HT-29 (cell line): ENCODE data around the gene TRIM15. TPM values are rescaled to one million over a fixed set of nuclear protein-coding genes. Genes with fewer than 3 reads are reported as not detected.
"Not testable (repeated sequence)": the region's sequence is repeated elsewhere in the genome, so short reads cannot be mapped to it uniquely, and the experiment has no call there.

Source experiments
- DNase-seq: peaks from one replicate; pipeline ENCODE4 v3.0.0-alpha.2; 2015; ENCODE audit warnings: low spot score
- total RNA-seq: library from RNA; depleted of rRNA; stranded (reverse); fragments of >200 nt; shearing (Covaris generic); gene quantifications from 2 replicates; pipeline ENCODE4 v1.2.3, GENCODE V29; 2014; rRNA removed

TRIM15 gene
- total RNA-seq, result 13.3 and 15.1 TPM in 2 replicates

GRCh38 chr6:30163090-30163917 lies at the start of gene TRIM15:
TSS of gene TRIM15 (plus strand) at chr6:30163546. CDS start at chr6:30163685, 139 bp downstream.
- peak; percentile 87 for DNase-seq

- peak; percentile 57 for DNase-seq
Measured at GRCh38 chr6:30113841-30114240, 49.5 kb upstream of the TRIM15 start.

GRCh38 chr6:30116724-30117123 lies 46.6 kb upstream of the TRIM15 start:
- DNase-seq, result no peak

- not testable (repeated sequence) for DNase-seq
Measured at GRCh38 chr6:30118691-30119090, 44.7 kb upstream of the TRIM15 start.

- no peak for DNase-seq
Measured at GRCh38 chr6:30121446-30122366, 41.6 kb upstream of the TRIM15 start.

GRCh38 chr6:30122515-30122914 lies 40.8 kb upstream of the TRIM15 start:
- DNase-seq, result peak; percentile 74

- no peak for DNase-seq
Measured at GRCh38 chr6:30127238-30128093, 35.9 kb upstream of the TRIM15 start.

- peak; percentile 45 for DNase-seq
Measured at GRCh38 chr6:30129265-30130178, 33.8 kb upstream of the TRIM15 start.

- no peak for DNase-seq
Measured at GRCh38 chr6:30130179-30130679, 33.1 kb upstream of the TRIM15 start.

GRCh38 chr6:30130887-30131862 lies 32.2 kb upstream of the TRIM15 start:
- peak; percentile 92 for DNase-seq

GRCh38 chr6:30131947-30132497 lies 31.3 kb upstream of the TRIM15 start:
- no peak for DNase-seq

GRCh38 chr6:30135147-30135546 lies 28.2 kb upstream of the TRIM15 start:
- no peak for DNase-seq

GRCh38 chr6:30135757-30136156 lies 27.6 kb upstream of the TRIM15 start, which contains the start of gene TRIM40:
TSS of gene TRIM40 (plus strand) at chr6:30136140. CDS start at chr6:30137037, 897 bp downstream.
- DNase-seq, result peak; percentile 42

GRCh38 chr6:30136570-30137286 lies 26.6 kb upstream of the TRIM15 start:
- no peak for DNase-seq

GRCh38 chr6:30140240-30140639 lies 23.1 kb upstream of the TRIM15 start:
- not testable (repeated sequence) for DNase-seq

- DNase-seq, result no peak
Measured at GRCh38 chr6:30142665-30143064, 20.7 kb upstream of the TRIM15 start.

GRCh38 chr6:30143780-30144179 lies 19.6 kb upstream of the TRIM15 start:
- DNase-seq, result no peak

- no peak for DNase-seq
Measured at GRCh38 chr6:30144811-30145210, 18.5 kb upstream of the TRIM15 start.
